C4-2B (cell line): ENCODE data around the gene MRPL33.
"Not testable (repeated sequence)": the region's sequence is repeated elsewhere in the genome, so short reads cannot be mapped to it uniquely, and the experiment has no call there.

Experiments used
- H3K27ac ChIP-seq: fragments of 450-650 bp; 2 replicates; pipeline ENCODE4 v1.5.1; 2017
- ZFX ChIP-seq: fragments of 450-650 bp; IDR thresholded peaks from 2 replicates; pipeline ENCODE4 v1.6.1; 2017
- TF ChIP-seq, protein P1 (sequence below): fragments of 450-650 bp; conservative IDR thresholded peaks from 2 replicates; pipeline ENCODE4 v1.5.1; 2017; ENCODE audit warnings: mild to moderate bottlenecking

MRPL33 gene

DNA sequence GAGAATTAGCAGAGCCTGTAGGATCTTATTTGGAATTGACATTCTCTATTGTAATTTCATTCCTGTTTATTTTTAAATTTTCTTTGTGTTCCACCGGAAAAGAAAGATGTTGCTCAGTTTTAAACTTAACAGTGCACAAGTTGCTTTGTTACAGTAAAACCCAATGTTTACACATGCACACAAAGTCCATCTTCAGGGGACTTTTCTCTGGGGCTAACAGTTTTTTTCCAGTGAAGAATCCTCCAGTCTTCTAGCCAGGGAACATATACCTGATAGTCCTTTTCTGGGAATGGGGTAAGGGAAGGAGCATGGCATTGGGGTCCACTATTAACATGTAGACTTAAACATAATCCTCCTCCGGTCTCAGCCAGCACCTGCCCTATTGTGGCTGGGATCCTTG lies 25.2 kb upstream of the MRPL33 start:
- H3K27ac ChIP-seq, result no peak overlapping the region
- TF ChIP-seq, protein P1, sequence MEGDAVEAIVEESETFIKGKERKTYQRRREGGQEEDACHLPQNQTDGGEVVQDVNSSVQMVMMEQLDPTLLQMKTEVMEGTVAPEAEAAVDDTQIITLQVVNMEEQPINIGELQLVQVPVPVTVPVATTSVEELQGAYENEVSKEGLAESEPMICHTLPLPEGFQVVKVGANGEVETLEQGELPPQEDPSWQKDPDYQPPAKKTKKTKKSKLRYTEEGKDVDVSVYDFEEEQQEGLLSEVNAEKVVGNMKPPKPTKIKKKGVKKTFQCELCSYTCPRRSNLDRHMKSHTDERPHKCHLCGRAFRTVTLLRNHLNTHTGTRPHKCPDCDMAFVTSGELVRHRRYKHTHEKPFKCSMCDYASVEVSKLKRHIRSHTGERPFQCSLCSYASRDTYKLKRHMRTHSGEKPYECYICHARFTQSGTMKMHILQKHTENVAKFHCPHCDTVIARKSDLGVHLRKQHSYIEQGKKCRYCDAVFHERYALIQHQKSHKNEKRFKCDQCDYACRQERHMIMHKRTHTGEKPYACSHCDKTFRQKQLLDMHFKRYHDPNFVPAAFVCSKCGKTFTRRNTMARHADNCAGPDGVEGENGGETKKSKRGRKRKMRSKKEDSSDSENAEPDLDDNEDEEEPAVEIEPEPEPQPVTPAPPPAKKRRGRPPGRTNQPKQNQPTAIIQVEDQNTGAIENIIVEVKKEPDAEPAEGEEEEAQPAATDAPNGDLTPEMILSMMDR, result no peak
- TF ChIP-seq ZFX, result no peak

DNA sequence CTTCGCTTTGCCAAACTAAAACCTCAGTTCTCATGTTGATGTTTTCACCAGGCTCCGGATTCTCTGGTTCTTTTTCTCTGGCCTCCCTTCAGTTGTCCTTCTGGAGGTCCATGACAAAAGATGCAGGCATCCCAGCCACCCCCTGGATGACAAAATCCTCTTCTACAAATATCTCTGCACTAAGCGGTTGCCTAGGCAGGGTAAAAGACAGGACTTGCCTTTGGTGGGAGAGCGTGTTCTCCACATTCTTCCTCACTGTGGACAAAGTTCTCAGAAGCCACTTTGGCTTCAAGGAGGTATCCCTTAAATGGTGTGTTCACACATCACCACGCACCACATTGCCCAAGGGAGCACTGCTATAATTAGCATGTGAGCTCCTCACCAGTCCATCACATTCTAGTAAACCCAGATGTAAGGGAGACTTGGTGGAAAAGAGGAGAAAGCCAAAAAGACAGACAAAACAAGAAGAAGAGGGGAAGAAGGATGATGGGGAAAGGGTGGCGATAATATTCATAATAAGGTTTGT lies 23.6 kb upstream of the MRPL33 start:
- TF ChIP-seq, protein P1, result no peak
- no peak for TF ChIP-seq ZFX

DNA sequence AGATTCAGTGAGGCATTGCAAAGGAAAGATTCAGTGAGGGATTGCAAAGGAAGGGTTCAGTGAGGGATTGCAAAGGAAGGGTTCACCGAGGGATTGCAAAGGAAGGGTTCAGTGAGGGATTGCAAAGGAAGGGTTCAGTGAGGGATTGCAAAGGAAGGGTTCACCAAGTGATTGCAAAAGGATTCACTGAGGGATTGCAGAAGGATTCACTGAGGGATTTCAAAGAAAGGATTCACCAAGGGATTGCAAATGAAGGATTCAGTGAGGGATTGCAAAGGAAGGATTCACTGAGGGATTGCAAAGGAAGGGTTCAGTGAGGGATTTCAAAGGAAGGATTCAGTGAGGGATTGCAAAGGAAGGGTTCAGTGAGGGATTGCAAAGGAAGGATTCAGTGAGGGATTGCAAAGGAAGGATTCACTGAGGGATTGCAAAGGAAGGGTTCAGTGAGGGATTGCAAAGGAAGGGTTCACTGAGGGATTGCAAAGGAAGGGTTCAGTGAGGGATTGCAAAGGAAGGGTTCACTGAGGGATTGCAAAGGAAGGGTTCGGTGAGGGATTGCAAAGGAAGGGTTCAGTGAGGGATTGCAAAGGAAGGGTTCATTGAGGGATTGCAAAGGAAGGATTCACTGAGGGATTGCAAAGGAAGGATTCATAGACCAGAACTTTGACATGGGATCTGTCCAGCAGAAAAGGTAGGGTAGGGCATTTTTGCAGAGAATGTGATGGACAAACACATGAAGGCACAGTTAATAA lies 22.5 kb upstream of the MRPL33 start:
- H3K27ac ChIP-seq, result not testable (repeated sequence)

More for the DNA sequence above, 23.6 kb upstream of the MRPL33 start:
- no peak overlapping the region for H3K27ac ChIP-seq

DNA sequence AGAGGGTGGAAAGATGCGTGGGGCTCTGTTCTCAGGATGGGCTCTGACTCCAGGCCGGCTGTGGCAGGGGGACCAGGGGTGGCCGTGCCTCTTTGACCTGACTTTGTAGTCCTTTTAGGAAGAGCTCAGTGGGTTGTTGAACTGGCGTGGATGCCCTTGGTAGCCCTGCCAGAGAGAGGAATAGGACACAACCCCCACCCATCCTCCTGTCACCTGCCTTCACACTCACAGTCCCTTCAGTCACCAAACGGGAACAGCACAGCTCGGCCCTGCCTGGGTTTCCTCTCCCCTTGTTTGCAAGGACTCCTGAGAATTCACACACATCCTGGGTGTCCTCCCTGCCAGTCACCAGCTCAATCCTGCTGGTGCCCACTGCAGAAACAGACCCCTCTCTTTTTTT lies 20.1 kb upstream of the MRPL33 start:
- TF ChIP-seq, protein P1, result no peak
- TF ChIP-seq ZFX, result no peak
- H3K27ac ChIP-seq, result no peak overlapping the region

DNA sequence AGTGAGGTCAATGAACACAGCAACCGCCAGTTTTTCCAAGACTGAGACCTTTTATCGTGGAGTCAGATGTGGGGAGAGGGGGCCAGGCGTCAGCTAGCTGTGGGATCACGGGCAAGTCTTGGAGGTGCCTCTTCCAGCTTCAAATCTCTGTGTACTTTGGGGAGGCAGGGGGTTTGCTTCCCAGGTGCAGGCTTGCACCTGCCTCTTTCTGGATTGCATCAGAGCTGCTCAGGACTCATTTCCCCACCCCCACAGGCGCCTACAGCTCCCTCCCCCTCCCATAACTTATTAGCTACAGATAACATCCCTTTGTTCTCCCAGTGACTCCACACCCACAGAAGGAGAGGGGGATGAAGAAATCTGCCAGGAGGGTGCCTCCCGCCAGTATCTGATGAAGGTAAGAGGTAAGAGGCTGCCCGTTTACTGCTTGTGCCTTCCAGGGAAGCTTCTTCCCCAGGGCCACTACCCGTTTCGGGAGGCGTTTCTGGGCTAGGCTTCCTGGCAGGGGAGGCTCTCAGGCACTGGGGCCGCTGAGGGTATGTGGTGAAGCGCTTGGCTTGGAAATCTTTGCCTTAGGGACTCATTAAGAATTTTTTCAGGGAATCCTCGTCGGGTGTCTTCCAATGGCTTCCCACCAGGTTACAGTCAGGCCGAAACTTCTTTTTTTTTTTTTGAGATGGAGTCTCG lies 18.8 kb upstream of the MRPL33 start:
- no peak overlapping the region for H3K27ac ChIP-seq
- TF ChIP-seq, protein P1, result no peak
- no peak for TF ChIP-seq ZFX

DNA sequence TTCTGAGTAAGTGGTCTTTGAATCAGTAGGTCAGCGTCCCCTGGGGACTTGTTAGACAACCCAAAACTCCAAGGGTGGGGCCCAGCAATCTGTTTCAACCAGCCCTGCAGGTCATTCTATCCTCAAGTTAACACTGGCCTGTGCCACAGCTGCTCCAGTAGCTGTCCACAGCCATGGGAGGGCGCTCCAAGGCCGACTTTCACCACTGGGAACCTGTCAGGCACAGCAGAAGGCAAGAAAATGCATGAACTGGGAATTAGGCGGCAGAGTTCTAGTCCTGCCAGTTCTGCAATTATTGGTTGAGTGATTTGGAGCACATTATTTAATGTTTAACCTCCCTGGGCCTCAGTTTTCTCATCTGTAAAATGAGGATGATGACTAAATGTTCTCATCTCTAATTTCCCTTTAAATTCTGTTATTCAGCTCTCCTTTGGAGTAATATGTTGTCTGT lies 17.4 kb upstream of the MRPL33 start:
- TF ChIP-seq, protein P1, result peak; percentile 87
- no peak for TF ChIP-seq ZFX
- H3K27ac ChIP-seq, result no peak overlapping the region

DNA sequence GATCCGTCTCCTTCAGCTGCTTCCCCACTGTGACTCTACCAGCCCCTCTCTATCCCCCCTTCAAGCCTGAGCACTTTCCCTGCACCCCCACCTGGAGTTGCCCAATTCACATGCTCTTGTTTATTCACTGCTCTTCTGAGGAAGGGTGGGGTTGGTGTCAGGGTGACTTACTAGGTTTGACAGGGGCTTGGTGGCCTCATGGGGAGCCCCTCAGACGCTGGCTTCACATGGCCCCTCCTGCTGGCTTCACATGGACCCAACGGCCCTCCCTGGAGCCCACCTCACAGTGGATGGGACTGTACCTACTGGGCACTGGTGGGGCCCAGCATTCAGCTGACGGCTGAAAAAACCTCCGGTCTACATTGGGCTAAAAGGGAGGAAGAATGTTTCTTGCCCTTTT lies 16.7 kb upstream of the MRPL33 start:
- H3K27ac ChIP-seq, result no peak overlapping the region
- TF ChIP-seq, protein P1, result no peak
- no peak for TF ChIP-seq ZFX
